Glomerular visceral epithelial cell (primary cell): Measurements from ENCODE around the gene TMC1.
A peak's percentile ranks its signal among the peaks of the same experiment; 100 is the strongest.

Experiments
- DNase-seq: peaks from one replicate; pipeline ENCODE4 v3.0.0-alpha.2; 2016; ENCODE audit errors: extremely low spot score

Gene TMC1

DNA sequence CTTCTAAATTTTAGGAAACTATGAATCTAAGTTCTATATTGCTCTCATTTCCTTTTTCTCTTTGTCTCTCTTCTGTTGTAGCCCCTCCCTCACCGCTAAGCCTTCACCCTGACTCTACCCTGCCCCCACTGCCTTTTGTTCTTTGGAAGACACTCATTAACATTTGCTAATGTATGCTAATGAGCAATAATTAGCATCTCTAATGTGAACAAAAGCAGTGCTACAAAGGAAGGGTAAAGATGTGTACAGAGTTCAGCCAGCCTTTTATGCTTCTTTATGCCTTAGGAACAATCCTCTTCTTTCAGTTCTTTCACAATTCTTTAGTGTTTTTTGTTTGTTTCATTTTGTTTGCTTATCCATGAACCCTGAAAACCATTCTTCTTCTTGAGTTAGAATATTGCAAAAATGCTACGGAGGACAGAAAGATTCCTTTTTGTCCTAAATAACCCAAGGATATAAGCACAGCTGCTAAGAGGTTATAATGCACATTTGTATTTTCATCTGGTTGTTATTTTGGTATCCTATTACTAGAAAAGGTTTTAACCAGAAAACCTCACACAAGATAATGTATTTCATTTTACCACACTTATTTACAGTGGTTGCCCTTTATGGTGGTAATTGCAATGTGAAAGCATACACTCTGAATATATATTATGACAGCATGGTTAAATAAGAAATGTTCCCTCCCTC is 159.3 kb downstream of the TMC1 start:
- no peak for DNase-seq

DNA sequence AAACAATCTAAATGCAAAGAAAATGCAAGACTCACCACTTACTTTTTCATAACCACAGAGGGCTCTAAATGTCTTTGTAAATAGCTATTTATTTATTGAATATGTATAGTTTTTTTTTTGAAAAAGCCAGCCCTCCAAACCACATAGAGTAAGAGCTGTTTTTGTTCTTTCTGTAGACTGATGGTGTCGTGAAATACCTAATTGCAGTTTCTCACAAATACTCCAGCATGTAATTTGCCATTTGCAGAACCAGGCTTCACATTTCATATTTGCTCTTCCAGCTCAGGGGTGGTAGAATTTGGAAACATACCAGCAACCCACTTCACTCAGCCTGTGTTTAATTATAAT is 159.8 kb downstream of the TMC1 start:
- DNase-seq, result no peak

DNA sequence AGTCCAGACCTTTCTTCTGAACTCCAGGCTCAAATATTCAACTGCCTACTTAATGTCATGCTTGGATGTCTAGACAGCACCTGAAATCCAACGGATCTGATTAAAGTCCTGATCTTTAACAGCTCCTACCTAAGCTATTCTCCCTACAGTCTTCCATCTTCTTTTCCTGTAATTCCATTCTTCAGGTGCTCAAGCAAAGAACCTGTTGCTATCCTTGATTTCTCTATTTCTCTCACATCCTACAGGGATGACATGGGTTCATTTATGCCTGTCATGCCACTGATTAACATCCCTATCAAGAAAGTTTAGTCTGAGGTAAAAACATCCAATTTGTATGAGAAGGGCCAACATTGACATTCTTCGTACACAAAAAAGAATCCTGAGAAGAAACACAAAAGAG is 163.2 kb downstream of the TMC1 start:
- DNase-seq, result no peak

DNA sequence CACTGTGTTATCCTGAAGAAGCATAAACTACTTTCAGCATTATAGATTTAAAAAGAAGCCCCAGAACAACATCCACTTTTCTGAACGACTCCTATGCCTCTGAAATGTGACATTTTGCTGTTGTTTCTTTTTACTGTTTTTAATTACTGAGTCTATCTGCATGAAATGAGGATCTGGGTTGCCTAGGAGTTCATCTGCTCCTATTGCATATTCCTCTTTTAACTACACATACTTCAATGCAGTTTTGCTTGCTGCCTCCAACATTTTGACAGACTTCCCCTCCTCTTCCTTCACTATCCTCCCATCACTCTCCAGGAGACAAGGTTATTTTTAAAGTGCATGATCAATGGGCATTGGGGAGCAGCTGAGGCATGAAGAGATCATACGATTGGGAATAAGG is 164.5 kb downstream of the TMC1 start:
- no peak for DNase-seq

DNA sequence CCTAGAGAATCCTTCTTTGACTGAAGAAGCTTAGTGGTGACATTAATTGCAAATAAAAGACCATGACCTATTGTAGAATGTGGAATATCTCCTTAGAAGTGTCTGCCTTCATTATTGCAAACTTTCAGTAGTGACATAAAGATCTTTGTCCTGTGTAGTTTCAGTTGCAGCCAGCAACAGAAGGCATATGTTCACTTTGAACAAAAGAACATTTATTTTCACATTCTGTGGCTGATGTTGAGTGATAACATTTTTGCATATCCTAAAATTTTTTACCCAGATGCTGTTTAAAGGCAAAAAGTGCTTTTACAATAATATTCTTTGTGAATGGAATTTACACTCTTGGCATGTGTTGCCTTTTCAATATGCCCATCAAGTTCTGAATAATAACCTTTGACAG is 165.9 kb downstream of the TMC1 start:
- DNase-seq, result no peak

DNA sequence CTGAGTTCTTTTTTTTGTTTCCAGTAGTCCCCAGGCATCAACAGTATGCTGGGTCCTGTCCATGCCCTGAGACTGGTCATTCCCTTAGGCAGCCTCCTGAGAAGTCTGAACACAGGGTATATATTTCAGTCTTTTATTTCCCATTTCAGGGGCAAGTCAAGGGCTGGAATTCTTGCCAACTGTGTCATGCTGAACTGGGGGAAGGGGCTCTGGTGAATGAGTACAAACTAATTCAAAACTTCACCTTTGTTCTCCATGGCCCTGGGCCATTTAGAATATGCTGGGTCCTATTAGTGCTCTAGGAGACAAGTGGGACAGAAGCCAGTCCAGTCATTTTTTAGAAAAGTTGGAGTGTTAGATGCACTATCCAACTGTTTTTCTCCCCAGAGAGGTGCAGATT is 170.3 kb downstream of the TMC1 start:
- DNase-seq, result no peak

DNA sequence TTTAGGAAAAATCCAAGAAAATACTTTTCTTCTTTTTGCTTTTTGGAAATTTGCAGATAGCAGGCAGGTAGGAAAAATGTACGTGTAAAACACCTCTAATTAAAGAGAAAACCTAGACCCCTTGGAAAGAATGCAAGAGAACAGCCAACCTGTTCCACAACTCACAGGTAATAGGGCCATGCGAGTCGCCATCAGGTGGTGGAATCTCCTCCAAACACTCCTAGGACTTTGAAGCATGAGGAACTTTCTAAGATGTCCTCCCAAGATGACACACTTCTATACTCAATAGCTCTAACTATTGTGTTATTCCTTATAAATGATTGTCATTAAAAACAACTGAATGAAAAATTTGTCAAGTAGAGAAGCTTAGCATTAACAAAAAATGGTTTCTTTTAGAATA is 174.0 kb downstream of the TMC1 start:
- no peak for DNase-seq

DNA sequence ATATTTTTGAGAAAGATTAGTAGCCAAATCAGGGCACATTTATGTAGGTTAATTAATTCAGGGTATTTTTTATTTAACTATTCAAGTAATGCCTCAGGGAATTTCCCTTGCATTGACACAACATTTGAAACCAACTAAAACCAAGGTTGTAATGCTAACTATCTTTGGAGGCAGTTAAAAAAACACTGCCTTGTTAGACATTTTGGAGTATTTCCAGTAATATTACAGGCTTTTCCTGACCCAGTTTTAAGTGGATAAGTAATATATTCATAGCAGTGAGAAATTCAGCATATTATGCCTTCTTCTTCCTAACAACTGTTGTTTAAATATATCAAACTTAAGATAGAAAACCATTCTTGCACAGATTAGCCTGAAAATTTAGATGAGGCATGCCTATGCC is 175.1 kb downstream of the TMC1 start:
- DNase-seq, result no peak

DNA sequence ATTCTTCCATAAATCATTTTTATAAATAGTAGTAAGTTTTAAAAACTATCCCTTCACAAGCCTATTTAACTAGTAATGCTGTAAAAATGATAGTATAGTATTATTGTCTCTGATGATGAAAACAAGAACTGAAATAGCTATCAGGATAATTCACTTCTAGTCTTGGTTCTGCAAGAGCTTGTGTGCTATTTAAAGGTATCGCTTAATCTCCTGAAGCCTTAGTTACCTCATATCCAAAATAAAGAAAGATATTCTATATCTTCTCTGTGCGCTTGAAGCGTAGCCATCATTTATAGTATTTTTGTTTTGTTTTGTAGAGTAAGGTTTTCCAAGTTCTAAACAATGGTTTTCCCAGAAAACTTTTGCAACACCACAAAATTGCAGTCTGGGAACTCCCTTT is 180.1 kb downstream of the TMC1 start:
- no peak for DNase-seq

DNA sequence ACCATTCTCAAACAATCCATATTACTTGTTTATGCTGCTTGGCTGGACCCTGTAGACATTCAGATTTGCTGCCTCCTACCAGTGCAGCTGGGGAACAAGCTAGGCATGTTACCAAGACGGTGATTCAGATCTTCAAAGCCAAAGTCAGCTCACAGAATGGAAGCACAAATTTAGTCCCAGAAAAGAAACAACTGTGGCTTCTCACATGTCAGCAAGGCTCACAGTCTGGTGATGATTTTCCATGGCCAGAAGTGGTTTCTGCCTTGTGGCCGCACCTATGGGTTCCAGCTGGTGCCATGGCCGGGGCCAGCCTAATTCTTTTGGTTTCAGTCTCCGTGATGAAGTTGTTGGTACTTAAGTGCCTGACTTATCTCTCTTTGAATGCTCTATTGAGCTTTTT is 182.2 kb downstream of the TMC1 start:
- no peak for DNase-seq

DNA sequence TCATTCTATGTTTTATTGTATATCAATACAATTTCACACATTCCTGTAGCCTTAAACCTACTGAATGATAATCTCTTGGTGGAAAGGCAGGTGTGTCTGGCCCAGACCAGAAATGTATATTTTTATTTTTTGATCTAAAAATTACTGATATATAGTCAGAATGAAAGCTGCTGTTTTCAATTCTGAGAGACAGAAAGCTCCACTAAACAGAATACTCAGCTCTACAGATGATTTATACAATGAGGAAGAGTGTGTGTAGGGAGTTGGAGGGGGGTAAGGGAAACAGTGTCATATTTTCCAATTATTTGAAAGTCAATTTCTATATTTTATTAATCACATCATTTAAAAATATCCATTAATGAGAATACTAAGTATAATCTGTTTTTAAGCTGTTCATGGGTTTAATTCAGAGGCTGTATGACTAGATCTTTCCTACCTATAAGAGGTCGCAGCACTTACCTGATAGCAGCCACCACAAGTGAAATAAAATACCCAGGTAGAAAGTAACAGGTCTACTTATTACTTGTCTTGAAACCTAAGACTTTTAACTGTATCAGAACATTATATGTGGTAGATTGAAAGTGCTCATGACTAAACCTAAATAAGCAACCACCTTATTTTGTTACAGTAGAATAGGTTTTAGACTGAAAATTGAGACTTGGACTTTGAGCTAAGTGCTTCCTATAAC is 183.4 kb downstream of the TMC1 start:
- DNase-seq, result no peak

DNA sequence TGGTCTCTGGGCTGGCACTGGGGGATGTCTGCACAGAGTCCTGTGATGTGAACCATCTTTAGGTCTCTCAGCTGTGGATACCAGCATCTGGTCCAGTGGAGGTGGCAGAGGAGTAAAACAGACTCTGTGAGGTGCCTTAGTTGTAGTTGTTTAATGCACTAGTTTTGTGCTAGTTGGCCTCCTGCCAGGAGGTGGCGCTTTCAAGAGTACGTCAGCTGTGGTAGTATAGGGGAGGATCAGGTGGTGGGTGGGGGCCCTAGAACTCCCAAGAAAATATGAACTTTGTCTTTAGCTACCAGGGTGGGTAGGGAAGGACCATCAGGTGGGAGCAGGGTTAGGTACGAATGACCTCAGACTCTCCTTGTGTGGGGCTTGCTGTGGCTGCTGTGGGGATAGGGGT is 197.1 kb downstream of the TMC1 start:
- DNase-seq, result no peak

DNA sequence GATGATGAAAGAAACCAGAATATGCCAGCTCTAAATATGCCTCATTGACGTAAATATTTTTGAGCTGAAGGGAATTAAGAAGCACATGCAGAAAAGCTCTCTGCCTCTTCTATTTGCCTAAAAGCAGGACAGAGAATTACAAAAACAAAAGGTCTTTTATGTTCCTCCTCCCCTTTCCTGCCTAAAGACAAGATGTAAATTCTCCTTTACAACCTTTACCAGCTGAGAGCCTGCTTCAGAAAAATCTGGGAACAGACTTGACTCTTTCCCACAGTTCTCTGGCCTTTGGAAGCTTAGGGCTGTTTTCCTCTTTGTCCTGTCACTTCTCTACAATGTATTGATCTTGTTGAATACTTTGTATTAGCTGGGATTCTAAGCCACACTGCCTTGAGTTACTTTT is 199.7 kb downstream of the TMC1 start:
- no peak for DNase-seq

DNA sequence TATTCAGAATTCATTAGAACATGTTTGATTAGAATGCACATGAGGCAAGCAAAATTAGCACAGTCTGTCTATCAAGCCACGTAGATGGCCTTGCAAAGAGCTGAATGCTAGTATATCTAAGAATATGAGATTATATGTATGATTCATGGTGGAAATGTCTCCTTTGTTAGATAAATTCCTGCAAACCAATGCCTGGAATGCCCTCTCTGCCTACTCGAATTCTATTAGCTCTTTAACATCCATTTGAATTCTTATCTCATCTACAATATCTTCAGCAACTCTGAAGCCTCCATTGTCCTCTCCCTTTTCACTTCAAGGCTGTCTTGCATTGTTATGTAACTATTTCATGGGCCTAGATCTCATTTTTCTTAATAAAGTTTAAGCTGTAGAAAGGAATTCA is 205.5 kb downstream of the TMC1 start:
- no peak for DNase-seq

DNA sequence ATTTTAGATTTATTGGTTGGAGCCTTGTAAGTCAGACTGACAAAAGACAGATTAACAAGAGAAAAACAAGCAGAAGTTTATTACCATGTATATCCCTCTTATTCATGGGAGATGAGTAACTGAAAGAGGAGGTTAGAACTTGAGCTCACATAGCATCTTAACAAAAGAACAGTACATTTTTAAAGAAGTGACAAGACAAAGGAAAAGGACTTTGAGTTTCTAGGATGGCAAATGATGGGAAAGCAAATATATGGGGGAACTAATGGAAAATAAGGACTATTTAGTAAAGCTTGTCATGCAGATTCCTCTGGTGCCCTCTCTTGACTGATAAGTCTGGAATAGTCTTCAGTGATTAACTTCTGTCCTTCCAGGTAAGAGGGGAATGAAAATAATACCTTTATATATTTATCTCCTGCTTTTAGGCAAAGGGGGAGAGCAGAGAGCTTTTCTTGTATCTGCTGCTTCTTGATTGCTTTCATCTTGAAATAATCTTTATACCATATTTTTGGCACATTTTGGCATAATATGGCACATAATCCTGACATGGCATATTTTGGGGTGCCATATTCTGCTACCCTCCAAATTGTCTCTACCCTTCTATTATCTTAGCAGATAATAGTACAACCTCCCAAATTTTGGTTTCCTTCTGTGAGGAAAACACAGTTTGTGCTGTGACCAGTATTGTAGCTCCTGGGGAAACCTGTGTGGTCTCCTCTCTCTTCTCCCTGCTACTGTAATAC is 206.8 kb downstream of the TMC1 start:
- no peak for DNase-seq

DNA sequence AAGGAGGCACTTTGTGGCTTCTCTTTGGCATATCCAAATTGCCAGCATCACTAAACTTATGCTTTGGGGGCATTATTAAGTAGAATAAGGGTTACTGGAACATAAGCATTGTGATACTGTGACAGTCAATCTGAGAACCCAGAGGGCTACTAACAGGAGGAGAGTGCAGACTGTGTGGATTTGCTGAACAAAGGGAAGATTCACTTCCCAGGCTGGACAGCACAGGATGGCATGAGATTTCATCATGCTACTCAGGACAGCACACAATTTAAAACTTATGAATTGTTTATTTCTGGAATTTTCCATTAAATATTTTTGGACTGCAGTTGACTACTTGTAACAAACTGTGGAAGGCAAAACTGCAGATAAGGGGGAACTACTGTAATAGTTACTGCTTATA is 212.5 kb downstream of the TMC1 start:
- DNase-seq, result no peak

DNA sequence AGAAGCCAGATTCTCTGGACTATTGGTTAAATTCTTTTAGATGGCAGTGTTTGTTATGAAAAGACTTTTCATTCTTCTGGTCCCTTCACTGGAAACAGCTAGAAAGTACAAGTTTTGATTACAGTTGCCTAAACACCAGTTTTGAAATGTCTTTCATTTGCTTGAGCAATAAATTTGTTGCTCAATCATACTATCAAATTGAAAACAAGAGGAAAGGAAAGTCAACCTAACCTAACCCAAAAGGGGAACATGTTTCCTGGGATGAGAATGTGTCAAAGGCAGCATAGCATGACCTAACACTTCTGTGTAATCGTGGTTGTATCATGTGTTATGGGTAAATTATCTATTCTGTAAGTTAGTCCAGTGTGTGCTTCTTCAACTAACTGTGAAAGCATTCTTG is 213.2 kb downstream of the TMC1 start:
- DNase-seq, result no peak

DNA sequence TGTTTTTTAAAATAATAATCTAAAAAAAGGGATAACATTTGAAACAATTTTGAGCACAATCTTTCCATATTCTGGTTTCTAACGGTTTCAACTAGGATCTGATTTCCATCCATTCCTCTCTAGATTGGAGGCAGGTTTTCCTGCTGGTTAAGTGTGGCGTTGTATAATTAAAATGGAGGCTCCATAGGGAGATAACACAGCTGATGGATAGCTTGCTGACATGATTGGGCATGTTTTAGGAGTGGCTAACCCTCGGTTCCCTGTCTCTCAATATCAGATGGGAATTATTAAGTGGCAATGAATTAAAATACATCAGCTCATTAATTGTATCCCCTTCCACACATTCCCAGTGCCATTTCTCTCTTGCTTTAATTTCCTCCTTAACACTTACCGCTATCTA is 222.4 kb downstream of the TMC1 start:
- DNase-seq, result no peak

DNA sequence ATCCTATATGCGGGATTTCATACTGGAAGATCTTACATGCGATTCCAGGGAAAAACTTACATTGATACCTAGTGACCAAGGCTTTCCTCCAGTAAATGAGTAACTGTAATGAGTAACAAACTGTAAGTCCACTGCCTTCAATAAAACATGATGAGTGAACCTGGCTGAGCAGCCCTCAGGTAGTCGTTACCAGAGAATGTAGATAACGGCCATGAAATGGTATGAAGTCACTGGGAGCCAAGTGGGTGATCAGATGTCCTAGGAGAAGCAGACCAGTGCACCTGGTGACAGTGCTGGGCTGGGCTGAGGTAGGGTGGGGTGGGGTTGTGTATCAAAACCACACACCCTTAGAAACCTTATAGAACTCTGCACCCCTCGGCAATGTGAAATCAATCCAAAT is 227.9 kb downstream of the TMC1 start:
- DNase-seq, result no peak

DNA sequence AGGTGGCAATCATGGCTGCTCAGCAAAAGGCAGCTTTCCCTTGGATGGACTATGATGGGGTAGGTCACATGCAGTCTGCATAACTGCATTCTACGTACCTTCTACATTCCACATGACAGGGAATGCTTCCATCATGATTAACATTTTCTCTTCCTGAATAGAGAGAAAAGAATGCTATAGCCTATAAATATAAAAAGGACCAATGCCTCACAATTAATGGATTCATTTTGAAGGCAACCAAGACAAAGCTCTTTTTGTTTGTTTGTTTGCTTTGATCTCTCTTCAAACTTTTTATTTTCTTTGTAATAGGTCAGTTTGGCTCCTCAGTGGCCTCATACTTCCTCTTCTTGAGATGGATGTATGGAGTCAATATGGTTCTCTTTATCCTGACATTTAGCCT is 230.1 kb downstream of the TMC1 start:
- DNase-seq, result no peak

DNA sequence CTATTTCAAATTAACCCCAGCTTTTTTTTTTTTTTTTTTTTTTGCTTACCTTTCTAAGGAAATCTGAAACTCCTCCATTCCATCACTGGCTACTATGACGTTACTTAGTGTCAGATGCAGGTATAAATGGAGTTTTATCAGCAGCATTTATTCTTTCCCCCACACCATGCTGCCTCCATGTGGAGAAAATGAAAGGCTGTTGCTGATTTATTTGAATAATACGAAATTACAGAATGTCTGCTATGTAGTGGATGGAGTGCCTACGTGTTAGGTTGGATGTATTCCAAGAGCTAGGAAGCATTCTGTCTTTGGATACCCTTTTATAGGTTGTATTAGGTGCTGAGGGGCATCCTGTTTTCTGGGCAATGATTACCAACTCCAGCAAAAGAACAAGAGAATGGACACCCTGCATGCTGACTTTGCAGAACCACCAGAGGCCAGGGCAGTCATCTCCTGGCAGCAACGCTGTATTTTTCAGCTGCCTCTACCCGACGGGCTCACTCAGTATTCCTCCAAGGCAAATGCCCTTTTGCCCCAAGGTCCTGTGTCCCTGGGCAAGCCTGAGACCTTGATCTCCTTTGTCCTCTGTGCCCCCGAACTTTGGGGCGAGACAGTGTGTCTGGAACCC is 232.0 kb downstream of the TMC1 start:
- DNase-seq, result peak; percentile 7

DNA sequence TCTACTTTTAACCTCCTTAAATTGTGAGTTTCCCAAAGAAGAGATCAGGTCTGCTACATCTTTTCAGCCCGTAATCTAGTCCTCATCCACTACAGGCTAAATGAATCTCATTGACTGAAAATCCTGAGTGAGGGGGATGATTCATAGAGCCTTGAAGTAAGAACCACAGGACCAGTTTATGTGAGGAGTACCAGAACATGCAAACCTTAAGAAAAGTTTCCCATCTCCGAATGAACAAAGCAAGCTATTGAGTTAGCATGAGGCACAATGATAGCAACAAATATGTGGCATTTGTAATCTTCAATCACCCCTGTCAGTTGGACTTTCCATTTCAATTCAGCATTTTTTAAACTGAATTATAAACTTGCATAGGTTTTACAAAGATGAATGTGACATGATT is 234.4 kb downstream of the TMC1 start:
- no peak for DNase-seq

DNA sequence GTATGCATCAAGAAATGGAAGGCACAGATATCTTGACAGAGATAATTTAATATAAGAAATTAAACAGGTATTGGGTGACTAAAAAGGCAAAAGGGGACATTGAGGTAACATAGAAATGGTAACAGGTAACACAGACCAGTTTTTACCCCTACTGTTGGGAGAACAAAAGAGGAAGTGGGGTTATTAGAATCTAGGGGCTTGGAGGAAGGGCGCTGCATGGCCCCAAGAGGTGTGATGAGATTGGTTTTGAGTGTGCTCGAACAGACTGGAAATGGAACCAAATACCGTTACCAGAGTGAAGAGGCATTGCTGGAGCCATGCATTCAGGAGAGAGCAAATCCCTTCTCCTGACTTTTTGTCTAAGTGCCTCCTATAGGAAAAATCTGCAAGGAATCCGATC is 237.5 kb downstream of the TMC1 start:
- DNase-seq, result no peak
